Smooth muscle cell (in vitro differentiated cells): ENCODE results near the gene CCDC102B. TPM values are rescaled to one million over a fixed set of nuclear protein-coding genes. Genes with fewer than 3 reads are reported as not detected.

Experiments
- DNase-seq: peaks from one replicate; lab custom pipeline; 2025; ENCODE audit not compliant: unreplicated experiment; lab: John Stamatoyannopoulos, UW
- H2AFZ ChIP-seq: fragments of 200-600 bp; sonication (generic); 2 replicates; pipeline ENCODE4 v1.6.0; 2016; ENCODE audit warnings: antibody characterized with exemption, low read depth, mild to moderate bottlenecking
- H3F3A ChIP-seq: fragments of 200-600 bp; sonication (generic); 2 replicates; pipeline ENCODE4 v1.6.0; 2017; ENCODE audit warnings: antibody characterized with exemption, low read depth
- H3K27ac ChIP-seq: fragments of 200-600 bp; sonication (generic); 2 replicates; pipeline ENCODE4 v1.5.1; 2016; ENCODE audit warnings: low read depth, mild to moderate bottlenecking
- H3K27me3 ChIP-seq: fragments of 200-600 bp; sonication (generic); 2 replicates; pipeline ENCODE4 v1.6.1; 2016; ENCODE audit warnings: low read depth, mild to moderate bottlenecking
- H3K36me3 ChIP-seq: fragments of 200-600 bp; sonication (generic); 2 replicates; pipeline ENCODE4 v1.5.1; 2016; ENCODE audit warnings: low read depth
- H3K4me1 ChIP-seq: fragments of 200-600 bp; sonication (generic); 2 replicates; pipeline ENCODE4 v1.5.1; 2016; ENCODE audit warnings: low read depth
- H3K4me2 ChIP-seq: fragments of 200-600 bp; sonication (generic); 2 replicates; pipeline ENCODE4 v1.6.0; 2016; ENCODE audit warnings: mild to moderate bottlenecking
- H3K4me3 ChIP-seq: fragments of 200-600 bp; sonication (generic); 2 replicates; pipeline ENCODE4 v1.5.1; 2016; ENCODE audit warnings: mild to moderate bottlenecking
- H3K79me2 ChIP-seq: fragments of 200-600 bp; sonication (generic); 2 replicates; pipeline ENCODE4 v1.6.0; 2016; ENCODE audit warnings: low read depth, mild to moderate bottlenecking
- H3K9ac ChIP-seq: fragments of 200-600 bp; sonication (generic); 2 replicates; pipeline ENCODE4 v1.6.0; 2016; ENCODE audit warnings: low read depth
- H3K9me3 ChIP-seq: fragments of 200-600 bp; sonication (generic); replicated peaks from 2 replicates; pipeline ENCODE4 v1.5.1; 2016; ENCODE audit warnings: low read depth
- H4K20me1 ChIP-seq: fragments of 200-600 bp; sonication (generic); 2 replicates; pipeline ENCODE4 v1.6.0; 2016; ENCODE audit warnings: low read depth
- CTCF ChIP-seq: fragments of 200-600 bp; sonication (generic); IDR thresholded peaks from 2 replicates; pipeline ENCODE4 v1.5.1; 2017; ENCODE audit warnings: borderline replicate concordance, mild to moderate bottlenecking, antibody characterized with exemption; ENCODE audit not compliant: insufficient read depth, poor library complexity, severe bottlenecking
- WGBS: methylation state at CpG from one replicate; pipeline ENCODE4 v1.1.7; 2016; ENCODE audit warnings: low lambda C conversion rate; 5-methylcytosine and 5-hydroxymethylcytosine counted together
- polyA plus RNA-seq: library from polyadenylated mRNA; unstranded; fragments of >200 nt; fragmentation: Nextera tagmentation; extraction: Ambion mirVana; gene quantifications from 2 replicates; pipeline ENCODE4 v1.2.1, GENCODE V29; 2016
- small RNA-seq: library from RNA; depleted of rRNA; stranded (forward); fragments of <200 nt; gene quantifications from one replicate; pipeline ENCODE3, GENCODE V24; 2014
- total RNA-seq: library from RNA; depleted of rRNA; stranded (reverse); fragments of >200 nt; gene quantifications from 2 replicates; pipeline ENCODE4 v1.2.3, GENCODE V29; 2014

CCDC102B gene
- total and polyA plus RNA-seq, 2 experiments from 2014 or later = 9.7 to 10.3 TPM

- Histone ChIP-seq H3K4me3 (no peak overlapping the region), H3K4me2 (no peak overlapping the region), H3K4me1 (no peaks in the 10 kb centered on the region), H3K9ac (no peak overlapping the region), H4K20me1 (no peaks in the 10 kb centered on the region), H3K27ac (no peak overlapping the region), H3F3A (no peaks in the 10 kb centered on the region), H2AFZ (no peak overlapping the region), H3K36me3 (no peaks in the 10 kb centered on the region), H3K27me3 (no peaks in the 10 kb centered on the region), H3K79me2 (no peaks in the 10 kb centered on the region), H3K9me3 (no peaks in the 10 kb centered on the region)
- TF ChIP-seq CTCF = no peak
- WGBS = 82% methylated on average over 2 of the region's 2 CpGs
- DNase-seq = no peak
Measured at GRCh38 chr18:69088973-69089372, 291.1 kb downstream of the CCDC102B start.

- H3K36me3 ChIP-seq = no peaks in the 10 kb centered on the region
- no peaks in the 10 kb centered on the region for H3K4me1 ChIP-seq
- no peak for DNase-seq
- H3K9ac ChIP-seq = no peak overlapping the region
- H2AFZ ChIP-seq = no peak overlapping the region
- no peaks in the 10 kb centered on the region for H3F3A ChIP-seq
- no peak overlapping the region for H3K4me2 ChIP-seq
- H3K27me3 ChIP-seq = no peaks in the 10 kb centered on the region
- no peaks in the 10 kb centered on the region for H3K79me2 ChIP-seq
- no peak for TF ChIP-seq CTCF
- no peaks in the 10 kb centered on the region for H4K20me1 ChIP-seq
- H3K4me3 ChIP-seq = no peak overlapping the region
- H3K9me3 ChIP-seq = no peaks in the 10 kb centered on the region
- 92% methylated on average over 4 of the region's 4 CpGs for WGBS
- H3K27ac ChIP-seq = no peak overlapping the region
Measured at GRCh38 chr18:69097349-69097748, 299.5 kb downstream of the CCDC102B start.

GRCh38 chr18:69102959-69103358 is 305.1 kb downstream of the CCDC102B start:
- no peak overlapping the region for H3K4me3 ChIP-seq
- WGBS = 9% methylated on average over 1 of the region's 1 CpG
- H3F3A ChIP-seq = no peaks in the 10 kb centered on the region
- DNase-seq = no peak
- no peak for TF ChIP-seq CTCF
- H3K79me2 ChIP-seq = no peaks in the 10 kb centered on the region
- no peaks in the 10 kb centered on the region for H4K20me1 ChIP-seq
- H3K4me1 ChIP-seq = no peaks in the 10 kb centered on the region
- no peak overlapping the region for H3K4me2 ChIP-seq
- no peaks in the 10 kb centered on the region for H3K27me3 ChIP-seq
- no peaks in the 10 kb centered on the region for H3K36me3 ChIP-seq
- no peak overlapping the region for H3K27ac ChIP-seq
- no peak overlapping the region for H3K9ac ChIP-seq
- H2AFZ ChIP-seq = no peak overlapping the region
- H3K9me3 ChIP-seq = no peaks in the 10 kb centered on the region

Small RNA genes within 50 kb of the gene (small RNA-seq; reads per million reads assigned to genes)
- 0.21 reads per million for gene RNU6-39P

Other genes with a start within 250 kb of the CCDC102B start
- 55.5 and 71.2 TPM in 2 replicates for gene TMX3, start 83.0 kb upstream of the CCDC102B start, total RNA-seq
- 23.0 and 25.2 TPM in 2 replicates for gene TMX3, start 83.0 kb upstream of the CCDC102B start, polyA plus RNA-seq